Neuronal stem cell (in vitro differentiated cells): Measurements from ENCODE around the gene TNFAIP3.
"Not testable (repeated sequence)": the region's sequence is repeated elsewhere in the genome, so short reads cannot be mapped to it uniquely, and the experiment has no call there.

Source experiments
- DNase-seq: peaks from one replicate; pipeline ENCODE4 v3.0.0-alpha.2; 2013; ENCODE audit warnings: low spot score
- H2AFZ ChIP-seq: one replicate; pipeline ENCODE4 v1.6.1; 2013; ENCODE audit warnings: mild to moderate bottlenecking, low read length, inconsistent platforms
- H2AK5ac ChIP-seq: 2 replicates; pipeline ENCODE4 v1.6.1; 2013; ENCODE audit warnings: low read depth, mild to moderate bottlenecking, inconsistent platforms, low read length, moderate library complexity, mixed read lengths
- H2BK120ac ChIP-seq: 2 replicates; pipeline ENCODE4 v1.6.1; 2013; ENCODE audit warnings: low read depth, mild to moderate bottlenecking, inconsistent platforms, low read length, moderate library complexity, mixed read lengths
- H2BK12ac ChIP-seq: one replicate; pipeline ENCODE4 v1.6.1; 2013; ENCODE audit warnings: low read length, inconsistent platforms
- H2BK15ac ChIP-seq: 2 replicates; pipeline ENCODE4 v1.6.1; 2013; ENCODE audit warnings: mild to moderate bottlenecking, low read length, inconsistent platforms, mixed read lengths
- H2BK5ac ChIP-seq: one replicate; pipeline ENCODE4 v1.6.1; 2013; ENCODE audit warnings: inconsistent platforms, mild to moderate bottlenecking, low read length, moderate library complexity
- H3K14ac ChIP-seq: one replicate; pipeline ENCODE4 v1.6.1; 2013; ENCODE audit warnings: low read length, inconsistent platforms
- H3K18ac ChIP-seq: 2 replicates; pipeline ENCODE4 v1.6.1; 2013; ENCODE audit warnings: low read length, inconsistent platforms
- H3K23ac ChIP-seq: 2 replicates; pipeline ENCODE4 v1.6.1; 2013; ENCODE audit warnings: low read depth, mild to moderate bottlenecking, mixed read lengths, low read length, inconsistent platforms; ENCODE audit not compliant: poor library complexity
- H3K27ac ChIP-seq: replicated peaks from 3 replicates; pipeline ENCODE4 v1.5.1; 2013; ENCODE audit warnings: low read length, inconsistent platforms
- H3K27me3 ChIP-seq, 3 experiments: 2 replicates each; pipeline ENCODE4 v1.6.1; 2013; ENCODE audit warnings: low read length in 3 of 3, mild to moderate bottlenecking in 2 of 3, inconsistent platforms in 1 of 3, low read depth in 1 of 3, mixed read lengths in 1 of 3, moderate library complexity in 1 of 3; ENCODE audit not compliant: control insufficient read depth in 3 of 3, insufficient read depth in 3 of 3
- H3K36me3 ChIP-seq, 2 donors: replicated peaks in 1 of 2; 2 replicates each; pipeline ENCODE4 v1.6.1; 2013; ENCODE audit warnings: low read length in 2 of 2; ENCODE audit not compliant: control insufficient read depth in 2 of 2, insufficient read depth in 2 of 2
- H3K4ac ChIP-seq: 2 replicates; pipeline ENCODE4 v1.6.1; 2013; ENCODE audit warnings: inconsistent platforms, mild to moderate bottlenecking, low read length, moderate library complexity
- H3K4me1 ChIP-seq, 2 donors: 1 replicate in 1 of 2; 2 replicates in 1 of 2; pipeline ENCODE4 v1.6.1; 2013; ENCODE audit warnings: low read length in 2 of 2, low read depth in 1 of 2; ENCODE audit not compliant: control insufficient read depth in 2 of 2, insufficient read depth in 1 of 2
- H3K4me2 ChIP-seq: one replicate; pipeline ENCODE4 v1.6.1; 2013; ENCODE audit warnings: mild to moderate bottlenecking, low read length, inconsistent platforms; ENCODE audit not compliant: insufficient read depth, poor library complexity, severe bottlenecking
- H3K4me3 ChIP-seq, 2 donors: 2 replicates each; pipeline ENCODE4 v1.5.1; 2013; ENCODE audit warnings: low read length in 2 of 2, mild to moderate bottlenecking in 2 of 2, inconsistent platforms in 1 of 2, moderate library complexity in 1 of 2
- H3K79me1 ChIP-seq: one replicate; pipeline ENCODE4 v1.6.1; 2013; ENCODE audit warnings: low read depth, mild to moderate bottlenecking, inconsistent platforms, low read length, moderate library complexity
- H3K9ac ChIP-seq: one replicate; pipeline ENCODE4 v1.6.1; 2013; ENCODE audit warnings: mild to moderate bottlenecking, low read depth, low read length, inconsistent platforms; ENCODE audit not compliant: poor library complexity
- H3K9me3 ChIP-seq, 2 donors: replicated peaks in 1 of 2; 2 replicates each; pipeline versions ENCODE3 to v1.6.1; 2013; ENCODE audit warnings: low read length in 2 of 2, mild to moderate bottlenecking in 2 of 2, inconsistent platforms in 1 of 2, low read depth in 1 of 2, mixed read lengths in 1 of 2, moderate library complexity in 1 of 2; ENCODE audit not compliant: control insufficient read depth in 2 of 2, insufficient read depth in 1 of 2
- H4K8ac ChIP-seq: one replicate; pipeline ENCODE4 v1.6.1; 2013; ENCODE audit warnings: low read depth, mild to moderate bottlenecking, inconsistent platforms, low read length, moderate library complexity
- H4K91ac ChIP-seq: one replicate; pipeline ENCODE4 v1.6.1; 2013; ENCODE audit warnings: low read length, low read depth, mild to moderate bottlenecking, inconsistent platforms; ENCODE audit not compliant: poor library complexity
- WGBS, 2 donors: extraction: QIAGEN DNeasy Blood & Tissue Kit; methylation state at CpG; one replicate each; pipeline ENCODE4 v1.1.7; 2013; ENCODE audit warnings: missing lambda C conversion rate in 2 of 2, mixed read lengths in 1 of 2; ENCODE audit not compliant: insufficient read length in 2 of 2, insufficient replicate concordance in 1 of 2; ENCODE audit errors: extremely low coverage in 2 of 2; 5-methylcytosine and 5-hydroxymethylcytosine counted together

Gene TNFAIP3

DNA sequence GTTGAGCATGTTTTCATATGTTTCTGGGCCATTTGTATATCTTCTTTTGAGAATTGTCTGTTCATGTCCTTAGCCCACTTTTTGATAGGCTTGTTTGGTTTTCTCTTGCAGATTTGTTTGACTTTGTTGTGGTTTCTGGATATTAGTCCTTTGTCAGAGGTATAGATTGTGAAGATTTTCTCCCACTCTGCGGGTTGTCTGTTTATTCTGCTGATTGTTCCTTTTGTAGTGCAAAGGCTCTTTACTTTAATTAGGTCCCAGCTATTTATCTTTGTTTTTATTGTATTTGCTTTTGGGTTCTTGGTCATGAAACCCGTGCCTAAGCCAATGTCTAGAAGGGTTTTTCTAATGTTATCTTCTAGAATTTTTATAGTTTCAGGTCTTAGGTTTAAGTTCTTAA, 29.0 kb upstream of the TNFAIP3 start:
- not testable (repeated sequence) for H2BK5ac ChIP-seq, DNase-seq, H3K4me2 ChIP-seq, H3K23ac ChIP-seq, H3K27ac ChIP-seq, H2BK15ac ChIP-seq, H2BK120ac ChIP-seq, H2AFZ ChIP-seq, H3K79me1 ChIP-seq, H3K9me3 ChIP-seq, H2AK5ac ChIP-seq, H3K18ac ChIP-seq, H3K36me3 ChIP-seq, H3K4me1 ChIP-seq, H3K14ac ChIP-seq, H3K4me3 ChIP-seq, H3K27me3 ChIP-seq, H2BK12ac ChIP-seq, H4K8ac ChIP-seq, H3K9ac ChIP-seq, H4K91ac ChIP-seq, H3K4ac ChIP-seq
- no CpG with 5 or more reads among the region's 2 CpGs for WGBS, 2 donors

DNA sequence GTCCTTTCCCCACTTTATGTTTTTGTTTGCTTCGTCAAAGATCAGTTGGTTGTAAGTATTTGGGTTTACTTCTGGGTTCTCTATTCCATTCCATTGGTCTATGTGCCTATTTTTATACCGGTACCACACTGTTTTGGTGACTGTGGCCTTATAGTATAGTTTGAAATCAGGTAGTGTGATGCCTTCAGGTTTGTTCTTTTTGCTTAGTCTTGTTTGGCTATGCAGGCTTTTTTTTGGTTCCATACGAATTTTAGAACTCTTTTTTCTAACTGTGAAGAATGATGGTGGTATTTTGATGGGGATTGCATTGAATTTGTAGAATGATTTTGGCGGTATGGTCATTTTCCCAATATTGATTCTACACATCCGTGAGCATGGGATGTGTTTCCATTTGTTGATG, 28.5 kb upstream of the TNFAIP3 start:
- H3K36me3 ChIP-seq, H2AFZ ChIP-seq, H4K8ac ChIP-seq, H3K9ac ChIP-seq, H3K4me3 ChIP-seq, H3K27me3 ChIP-seq, H2BK120ac ChIP-seq, H3K79me1 ChIP-seq, H3K27ac ChIP-seq, H3K18ac ChIP-seq, DNase-seq, H3K4me2 ChIP-seq, H2BK5ac ChIP-seq, H2AK5ac ChIP-seq, H3K4ac ChIP-seq, H3K14ac ChIP-seq, H2BK15ac ChIP-seq, H4K91ac ChIP-seq, H3K23ac ChIP-seq, H3K4me1 ChIP-seq, H3K9me3 ChIP-seq, H2BK12ac ChIP-seq: not testable (repeated sequence)
- no CpG with 5 or more reads among the region's 5 CpGs for WGBS, 2 donors

DNA sequence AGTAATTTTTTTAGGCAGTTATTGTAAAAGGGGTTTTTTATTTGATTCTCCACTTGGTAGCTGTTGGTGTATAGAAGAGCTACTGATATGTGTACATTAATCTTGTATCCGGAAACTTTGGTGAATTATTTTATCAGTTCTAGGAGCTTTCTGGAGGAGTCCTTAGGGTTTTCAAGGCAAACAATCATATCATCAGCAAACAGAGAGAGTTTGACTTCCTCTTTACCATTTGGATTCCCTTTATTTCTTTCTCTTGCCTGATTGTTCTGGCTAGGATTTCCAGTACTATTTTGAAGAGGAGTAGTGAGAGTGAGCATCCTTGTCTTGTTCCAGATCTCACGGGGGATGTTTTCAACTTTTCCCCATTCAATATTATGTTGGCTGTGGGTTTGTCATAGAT, 28.0 kb upstream of the TNFAIP3 start:
- Histone ChIP-seq H3K18ac (no peak overlapping the region), H2AFZ (no peak overlapping the region), H2BK5ac (no peak overlapping the region), H2BK120ac (no peak overlapping the region), H3K23ac (no peak overlapping the region), H4K8ac (no peak overlapping the region), H3K14ac (no peak overlapping the region), H3K4me3 (no peak overlapping the region), H3K4ac (no peak overlapping the region), H3K27ac (no peak overlapping the region), H3K9ac (no peak overlapping the region), H3K4me2 (no peak overlapping the region), H3K79me1 (no peaks in the 10 kb centered on the region), H3K9me3 (no peaks in the 10 kb centered on the region), H2BK12ac (no peak overlapping the region), H3K4me1 (no peaks in the 10 kb centered on the region), H2BK15ac (no peak overlapping the region), H4K91ac (no peak overlapping the region), H3K36me3 (no peaks in the 10 kb centered on the region), H3K27me3 (no peaks in the 10 kb centered on the region), H2AK5ac (no peak overlapping the region)
- WGBS, 2 donors = no CpG with 5 or more reads among the region's 2 CpGs
- no peak for DNase-seq

DNA sequence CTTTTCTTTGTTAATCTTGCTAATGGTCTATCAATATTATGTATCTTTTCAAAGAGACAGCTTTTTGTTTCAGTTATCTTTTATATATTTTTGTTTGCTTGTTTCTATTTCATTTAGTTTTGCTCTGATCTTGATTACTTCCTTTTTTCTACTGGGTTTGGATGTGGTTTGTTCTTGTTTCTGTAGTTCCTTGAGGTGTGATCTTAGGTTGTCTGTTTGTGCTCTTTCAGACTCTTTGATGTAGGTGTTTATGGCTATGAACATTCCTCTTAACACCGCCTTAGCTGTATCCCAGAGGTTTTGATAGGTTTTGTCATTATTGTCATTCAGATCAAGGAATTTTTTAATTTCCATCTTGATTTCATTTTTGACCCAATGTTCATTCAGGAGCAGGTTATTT, 26.8 kb upstream of the TNFAIP3 start:
- H3K14ac ChIP-seq = no peak overlapping the region
- WGBS, 2 donors = no CpG with 5 or more reads among the region's 1 CpG

More for the DNA sequence above, 26.8 kb upstream of the TNFAIP3 start:
- H2AK5ac ChIP-seq = no peak overlapping the region
- no peak overlapping the region for H3K9ac ChIP-seq
- no peak overlapping the region for H4K91ac ChIP-seq
- no peak overlapping the region for H3K23ac ChIP-seq
- no peak overlapping the region for H4K8ac ChIP-seq
- H3K27ac ChIP-seq = no peak overlapping the region
- no peaks in the 10 kb centered on the region for H3K36me3 ChIP-seq
- no peak overlapping the region for H3K4ac ChIP-seq
- H3K27me3 ChIP-seq = no peaks in the 10 kb centered on the region
- H2BK5ac ChIP-seq = no peak overlapping the region
- H3K4me2 ChIP-seq = no peak overlapping the region
- DNase-seq = no peak
- no peak overlapping the region for H3K18ac ChIP-seq
- H2BK15ac ChIP-seq = no peak overlapping the region
- H2AFZ ChIP-seq = no peak overlapping the region
- H3K9me3 ChIP-seq = no peaks in the 10 kb centered on the region
- no peak overlapping the region for H2BK12ac ChIP-seq
- no peak overlapping the region for H2BK120ac ChIP-seq
- no peaks in the 10 kb centered on the region for H3K4me1 ChIP-seq
- H3K4me3 ChIP-seq = no peak overlapping the region
- H3K79me1 ChIP-seq = no peaks in the 10 kb centered on the region
